ENCODE data around the gene RNASEH2B.

Gene RNASEH2B

DNA sequence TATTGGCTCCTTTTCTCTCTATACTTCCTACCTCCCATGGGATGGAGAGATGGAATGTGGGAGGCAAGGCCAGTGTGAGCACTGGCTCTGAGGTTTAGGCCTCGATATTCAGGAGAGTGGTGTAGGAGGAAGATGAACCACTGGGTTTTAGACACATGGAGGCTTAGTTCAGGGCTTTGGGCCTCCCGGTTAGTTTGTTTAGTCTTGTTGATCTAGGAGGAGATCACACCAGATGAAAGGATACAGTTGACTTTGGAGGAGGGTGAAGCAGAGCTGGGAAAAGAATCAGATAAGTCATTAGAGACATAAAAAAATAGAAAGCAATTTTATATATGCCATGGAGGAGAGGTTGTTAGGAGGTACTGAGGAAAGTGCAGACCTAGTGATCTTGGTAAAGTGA, 30.9 kb downstream of the RNASEH2B start:
- no peak for TF ChIP-seq ZNF274 (IDR thresholded peaks at IDR 0.05; ENCODE audit: low read depth, low read length)
- no peak overlapping the region for H3K4me3 ChIP-seq (ENCODE audit: low read length)

DNA sequence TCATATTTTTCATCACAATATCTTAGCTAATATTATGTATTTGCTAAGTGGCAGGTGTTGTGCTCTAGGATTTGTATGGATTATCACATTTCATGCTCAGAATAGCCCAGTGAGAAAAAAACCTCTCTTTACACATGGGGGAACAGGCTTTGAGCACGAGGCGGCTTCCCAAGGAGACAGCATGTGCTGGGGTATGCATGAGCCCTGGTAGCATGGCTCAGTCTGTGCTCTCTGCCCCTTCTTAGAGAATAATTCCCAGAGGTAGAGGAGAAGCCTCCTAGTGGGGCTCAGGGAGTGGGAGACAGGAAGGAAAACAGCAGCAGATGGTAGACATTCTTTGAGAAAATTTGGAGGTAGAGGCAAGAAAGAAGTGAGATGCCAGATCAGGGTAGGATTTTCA, 31.6 kb downstream of the RNASEH2B start:
- no peak overlapping the region for H3K4me3 ChIP-seq (ENCODE audit: low read length)
- TF ChIP-seq ZNF274 (IDR thresholded peaks at IDR 0.05; ENCODE audit: low read depth, low read length): no peak

DNA sequence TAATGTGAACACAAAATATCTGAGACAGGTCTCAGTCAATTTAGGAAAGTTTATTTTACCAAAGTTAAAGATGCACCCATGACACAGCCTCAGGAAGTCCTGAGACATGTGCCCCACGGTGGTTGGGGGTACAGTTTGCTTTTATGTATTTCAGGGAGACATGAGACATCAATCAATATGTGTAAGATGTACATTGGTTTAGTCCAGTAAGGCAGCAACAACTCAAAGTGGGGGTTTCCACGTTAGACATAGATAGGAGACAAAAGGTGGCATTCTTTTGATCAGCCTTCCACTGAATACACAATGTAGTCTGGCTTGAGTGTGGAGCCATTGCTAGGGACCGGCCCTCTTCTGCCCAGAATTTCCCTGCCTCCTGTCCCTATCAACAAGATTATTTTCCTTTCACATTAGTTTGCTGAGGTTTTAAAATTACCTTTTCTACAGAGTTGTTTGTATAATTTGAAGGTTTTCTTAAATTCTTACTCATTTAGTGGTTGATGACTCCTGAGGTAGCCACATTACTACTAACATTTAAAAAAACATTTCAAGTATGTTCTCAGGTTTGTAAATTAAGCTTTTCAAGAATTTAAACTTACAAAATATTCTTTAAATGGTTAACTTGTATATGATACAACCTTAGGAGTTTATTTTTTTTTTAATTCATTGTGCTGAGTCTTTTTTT, 33.2 kb downstream of the RNASEH2B start:
- TF ChIP-seq ZNF274 (IDR thresholded peaks at IDR 0.05; ENCODE audit: low read depth, low read length): no peak
- H3K4me3 ChIP-seq (ENCODE audit: low read length): no peak overlapping the region

DNA sequence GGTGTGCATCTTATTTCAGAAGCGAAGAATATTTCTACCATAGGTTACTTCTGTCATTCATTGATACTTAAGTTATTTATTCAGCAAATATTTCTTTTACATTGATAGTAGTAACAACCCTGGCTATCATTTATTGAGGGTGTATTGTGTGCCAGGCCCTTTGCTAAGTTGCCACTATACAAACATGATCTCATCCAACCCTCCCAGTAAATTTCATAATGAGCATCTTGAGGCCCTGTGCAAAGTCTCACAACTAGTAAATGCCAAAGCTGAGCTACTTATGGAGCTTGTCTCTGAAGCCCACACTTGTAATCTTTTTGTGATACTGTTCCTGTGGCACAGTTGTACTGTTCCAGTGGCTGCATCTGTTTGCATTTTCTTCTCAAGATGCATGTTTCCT, 36.1 kb downstream of the RNASEH2B start:
- H3K4me3 ChIP-seq (ENCODE audit: low read length): no peak overlapping the region
- TF ChIP-seq ZNF274 (IDR thresholded peaks at IDR 0.05; ENCODE audit: low read depth, low read length): no peak

DNA sequence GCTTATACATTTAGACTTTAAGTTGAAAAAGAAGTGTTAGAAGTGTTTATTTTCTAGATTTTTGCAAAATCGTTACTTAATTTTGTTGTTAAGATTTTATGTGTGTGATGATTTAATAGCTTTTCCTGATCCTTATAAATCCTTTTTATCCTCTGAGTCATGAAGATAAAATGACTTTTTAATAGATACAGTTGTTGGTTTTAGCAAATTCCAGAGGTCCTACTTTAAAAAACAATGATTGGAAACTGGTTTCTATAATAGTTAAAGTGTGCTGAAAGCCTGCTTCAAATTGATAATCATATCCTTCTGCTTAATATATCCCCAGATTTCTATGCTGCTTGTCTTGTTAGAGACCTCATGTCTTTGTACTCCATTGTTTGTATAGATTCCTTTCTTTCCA, 39.0 kb downstream of the RNASEH2B start:
- H3K4me3 ChIP-seq (ENCODE audit: low read length): no peak overlapping the region
- no peak for TF ChIP-seq ZNF274 (IDR thresholded peaks at IDR 0.05; ENCODE audit: low read depth, low read length)

DNA sequence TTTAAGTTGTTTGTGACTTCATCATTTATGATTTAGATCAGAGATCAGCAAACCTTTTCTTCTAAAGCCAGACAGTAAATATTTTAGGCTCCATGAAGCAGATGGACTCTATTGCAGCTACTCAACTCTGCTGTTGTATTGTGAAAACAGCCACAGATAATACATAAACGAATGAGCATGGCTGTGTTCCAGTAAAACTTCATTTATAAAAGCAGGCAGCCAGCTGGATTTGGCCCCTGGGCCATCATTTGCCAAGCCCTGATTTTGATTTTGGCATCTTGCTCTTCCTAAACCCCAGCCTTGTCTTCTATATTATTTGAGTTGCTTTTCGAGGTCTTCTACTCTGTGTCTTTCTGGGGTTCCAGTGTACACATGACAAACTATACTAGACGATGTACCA, 41.3 kb downstream of the RNASEH2B start:
- TF ChIP-seq ZNF274 (IDR thresholded peaks at IDR 0.05; ENCODE audit: low read depth, low read length): no peak
- no peak overlapping the region for H3K4me3 ChIP-seq (ENCODE audit: low read length)

DNA sequence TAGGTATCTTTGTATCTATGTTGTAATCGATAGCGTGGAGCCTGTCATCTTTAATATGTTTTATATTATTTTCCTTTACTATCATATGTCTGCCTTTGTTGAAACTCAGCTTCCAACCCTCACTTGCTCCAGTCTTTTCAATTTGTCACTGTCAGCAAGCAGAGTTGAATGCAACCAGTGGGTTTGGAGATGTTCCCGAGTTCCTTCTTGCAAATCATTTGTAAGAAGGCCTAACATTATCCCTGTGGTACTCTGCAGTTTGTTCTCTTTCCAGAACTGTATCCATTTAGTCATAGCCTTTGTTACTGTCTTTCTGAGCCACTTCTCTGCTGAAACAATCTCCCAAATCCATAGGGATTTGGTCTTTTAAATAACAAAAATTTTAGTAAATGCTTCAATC, 41.8 kb downstream of the RNASEH2B start:
- TF ChIP-seq ZNF274 (IDR thresholded peaks at IDR 0.05; ENCODE audit: low read depth, low read length): no peak
- no peak overlapping the region for H3K4me3 ChIP-seq (ENCODE audit: low read length)

DNA sequence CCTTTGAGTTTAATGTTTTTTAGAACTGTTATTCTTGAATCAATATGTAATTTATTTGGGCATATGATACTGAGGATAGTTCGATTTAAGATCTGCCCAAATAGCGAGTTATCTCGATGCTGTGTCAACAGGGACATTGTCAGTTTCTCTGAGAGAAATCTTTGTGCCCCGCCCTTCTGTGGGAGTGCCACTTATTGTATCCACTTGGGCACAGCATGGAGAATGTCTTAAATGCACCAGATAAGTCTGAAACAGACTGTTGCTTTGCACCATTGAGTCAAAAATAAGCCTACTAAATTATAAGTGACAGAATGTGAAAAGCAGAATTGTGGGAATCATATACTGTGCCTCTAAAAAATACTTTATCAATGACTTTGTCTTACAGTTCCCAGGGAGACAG, 45.6 kb downstream of the RNASEH2B start:
- TF ChIP-seq ZNF274 (IDR thresholded peaks at IDR 0.05; ENCODE audit: low read depth, low read length): no peak
- no peak overlapping the region for H3K4me3 ChIP-seq (ENCODE audit: low read length)

DNA sequence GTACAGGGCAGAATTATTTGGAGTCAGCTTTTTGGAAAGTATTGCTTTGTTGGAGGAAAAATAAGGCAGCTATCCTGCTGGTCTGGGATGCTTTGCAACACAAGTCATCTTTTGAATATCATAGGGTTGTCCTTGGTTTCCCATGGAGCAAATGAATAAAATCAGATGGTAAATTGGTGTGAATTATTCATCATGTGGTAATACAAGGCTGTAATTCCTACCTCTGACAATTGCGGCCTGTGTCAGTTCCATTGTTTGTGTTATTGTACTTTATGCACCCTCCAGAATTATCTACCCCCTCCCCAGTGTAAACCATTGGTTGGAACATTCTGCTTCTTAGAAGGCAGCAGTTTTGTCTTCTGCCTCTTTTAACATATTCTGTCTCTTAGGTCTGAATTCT, 46.2 kb downstream of the RNASEH2B start:
- no peak for TF ChIP-seq ZNF274 (IDR thresholded peaks at IDR 0.05; ENCODE audit: low read depth, low read length)
- no peak overlapping the region for H3K4me3 ChIP-seq (ENCODE audit: low read length)

DNA sequence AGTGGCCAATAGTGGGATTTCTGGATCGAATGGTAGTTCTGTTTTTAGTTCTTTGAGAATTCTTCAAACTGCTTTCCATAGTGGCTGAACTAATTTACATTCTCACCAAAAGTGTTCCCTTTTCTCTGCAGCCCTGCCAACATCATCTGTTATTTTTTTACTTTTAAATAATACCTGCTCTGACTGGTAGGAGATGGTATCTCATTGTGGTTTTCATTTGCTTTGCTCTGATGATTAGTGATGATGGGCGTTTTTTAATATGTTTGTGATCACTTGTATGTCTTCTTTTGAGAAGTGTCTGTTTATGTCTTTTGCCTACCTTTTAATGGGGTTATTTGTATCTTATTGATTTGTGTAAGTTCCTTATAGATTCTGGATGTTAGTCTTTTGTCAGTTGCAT, 48.0 kb downstream of the RNASEH2B start:
- H3K4me3 ChIP-seq (ENCODE audit: low read length): no peak overlapping the region
- TF ChIP-seq ZNF274 (IDR thresholded peaks at IDR 0.05; ENCODE audit: low read depth, low read length): no peak

DNA sequence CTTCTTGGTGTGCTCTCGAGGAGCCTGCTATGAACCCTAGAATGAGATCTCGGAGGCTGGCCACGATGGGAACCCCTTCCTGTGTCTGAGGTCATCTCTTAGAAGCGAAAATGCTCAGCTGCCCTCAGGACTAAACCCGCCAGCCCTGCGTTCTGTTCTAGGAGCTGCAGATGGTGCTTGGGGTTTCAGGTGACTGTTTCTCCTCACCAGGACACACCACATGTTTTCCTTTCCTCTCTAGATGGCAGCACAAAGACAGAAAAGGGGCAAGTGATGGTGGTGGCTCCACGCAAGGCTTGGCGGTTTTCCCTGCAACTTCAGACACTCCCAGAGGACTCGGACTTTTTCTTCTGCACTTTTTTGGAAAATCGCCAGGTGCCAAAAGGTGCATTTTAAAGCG, 60.1 kb downstream of the RNASEH2B start:
- TF ChIP-seq ZNF274 (IDR thresholded peaks at IDR 0.05; ENCODE audit: low read depth, low read length): no peak
- H3K4me3 ChIP-seq (ENCODE audit: low read length): no peak overlapping the region

DNA sequence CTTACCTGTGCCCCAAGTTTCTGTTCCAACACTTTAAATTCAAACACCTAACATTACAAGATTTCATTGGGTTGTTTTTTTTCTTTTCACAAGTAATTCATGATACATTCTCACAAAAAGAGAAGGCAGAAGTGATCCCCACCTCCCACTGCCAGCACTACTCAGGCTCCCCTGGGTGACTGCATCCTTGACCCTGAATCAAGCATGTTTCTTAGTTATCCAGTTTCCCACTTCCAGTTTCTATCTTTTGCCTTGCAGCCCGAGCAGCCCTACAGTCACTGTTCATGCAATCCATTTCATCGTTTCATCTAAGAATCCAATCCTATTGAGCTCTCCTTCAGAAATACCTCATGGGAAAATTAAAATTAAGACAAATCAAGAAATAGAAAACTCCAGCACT, 61.4 kb downstream of the RNASEH2B start:
- no peak for TF ChIP-seq ZNF274 (IDR thresholded peaks at IDR 0.05; ENCODE audit: low read depth, low read length)
- H3K4me3 ChIP-seq (ENCODE audit: low read length): no peak overlapping the region

DNA sequence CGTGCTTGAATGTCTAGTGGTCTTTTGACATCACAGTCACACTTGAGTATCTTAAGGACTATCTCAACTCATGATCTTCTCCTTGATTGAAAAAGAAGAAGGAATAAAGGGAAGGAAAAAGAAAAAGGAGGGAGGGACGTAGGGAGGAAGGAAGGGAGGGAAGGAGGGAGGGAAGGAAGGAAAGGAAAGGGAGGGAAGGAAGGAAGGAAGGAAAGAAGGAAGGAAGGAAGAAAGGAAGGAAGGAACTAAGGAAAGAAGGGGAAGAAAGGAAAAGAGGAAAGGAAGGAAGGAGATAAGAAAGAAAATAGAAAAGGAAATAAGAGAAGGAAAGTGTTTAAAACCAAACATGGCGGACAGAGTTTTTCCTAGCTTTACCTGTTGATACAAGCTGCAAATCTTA, 64.7 kb downstream of the RNASEH2B start:
- H3K4me3 ChIP-seq (ENCODE audit: low read length): no peak overlapping the region
- no peak for TF ChIP-seq ZNF274 (IDR thresholded peaks at IDR 0.05; ENCODE audit: low read depth, low read length)

DNA sequence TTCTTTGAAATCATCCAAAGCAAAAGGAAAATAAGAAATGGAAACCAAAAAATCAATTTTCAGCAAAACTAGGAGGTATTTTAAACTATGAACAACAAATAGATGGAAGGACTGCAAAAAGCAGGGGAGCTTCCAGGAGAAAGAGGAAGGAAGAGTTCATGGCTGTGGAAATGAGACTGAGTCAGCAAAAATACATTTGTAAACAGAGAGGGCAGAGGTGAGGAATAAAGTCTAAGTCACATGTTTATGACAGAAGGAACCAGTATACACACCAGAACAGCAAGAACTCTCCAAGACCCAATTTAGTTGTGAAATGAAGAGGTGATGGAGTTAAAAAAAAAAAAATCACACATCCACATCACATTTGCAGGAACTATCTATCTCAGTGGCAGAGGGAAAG, 69.6 kb downstream of the RNASEH2B start:
- TF ChIP-seq ZNF274 (IDR thresholded peaks at IDR 0.05; ENCODE audit: low read depth, low read length): no peak
- no peak overlapping the region for H3K4me3 ChIP-seq (ENCODE audit: low read length)

DNA sequence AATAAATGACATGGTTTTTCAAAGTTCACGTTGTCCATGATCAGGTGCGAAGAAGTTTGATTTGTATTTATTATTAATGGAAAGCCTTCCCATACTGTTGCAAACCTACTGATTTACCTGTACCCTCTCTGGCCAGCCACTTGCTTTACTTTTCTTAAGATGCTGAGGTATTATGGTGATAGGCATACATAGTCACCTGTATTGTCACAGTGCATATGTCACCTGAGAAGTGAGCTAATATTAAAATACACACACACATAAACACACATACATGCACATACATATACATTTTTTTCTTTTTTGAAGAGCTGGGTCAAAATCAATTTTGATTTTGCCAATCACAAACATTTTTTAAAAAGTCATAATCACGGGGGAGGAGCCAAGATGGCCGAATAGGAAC, 72.1 kb downstream of the RNASEH2B start:
- no peak overlapping the region for H3K4me3 ChIP-seq (ENCODE audit: low read length)
- no peak for TF ChIP-seq ZNF274 (IDR thresholded peaks at IDR 0.05; ENCODE audit: low read depth, low read length)

DNA sequence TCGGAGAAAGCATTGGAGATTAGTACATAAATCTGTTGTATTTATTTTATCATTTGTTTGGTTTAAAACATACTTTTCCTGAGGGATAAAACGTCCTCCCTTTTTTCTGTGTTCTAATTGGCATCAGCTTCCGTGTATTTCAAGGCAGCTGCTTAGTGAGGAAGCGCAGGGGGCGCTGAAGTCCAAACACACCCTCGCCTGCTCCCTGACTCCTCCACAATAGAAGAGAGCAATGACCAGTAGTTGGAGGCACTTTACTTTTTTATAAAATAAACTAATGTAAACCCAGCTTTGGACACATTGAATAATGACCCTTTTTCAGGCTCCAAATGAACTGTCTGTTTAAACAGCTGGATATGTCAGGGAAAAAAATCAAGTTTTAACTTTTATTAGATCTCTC, 79.9 kb downstream of the RNASEH2B start:
- no peak overlapping the region for H3K4me3 ChIP-seq (ENCODE audit: low read length)
- TF ChIP-seq ZNF274 (IDR thresholded peaks at IDR 0.05; ENCODE audit: low read depth, low read length): no peak

All from GM08714 (cell line).